Brain microvascular endothelial cell (primary cell): ENCODE measurements around the gene PSMD1.

Experiments used
- DNase-seq: peaks from one replicate; pipeline ENCODE4 v3.0.0-alpha.2; 2020
- H3K27ac ChIP-seq: fragments of 250-450 bp; sonication (Bioruptor Pico); 2 replicates; pipeline ENCODE4 v1.5.1; 2020; ENCODE audit warnings: mild to moderate bottlenecking, moderate library complexity
- H3K27me3 ChIP-seq: fragments of 250-450 bp; sonication (Bioruptor Pico); replicated peaks from 2 replicates; pipeline ENCODE4 v1.5.1; 2020; ENCODE audit warnings: mild to moderate bottlenecking
- H3K36me3 ChIP-seq: fragments of 250-450 bp; sonication (Bioruptor Pico); replicated peaks from 2 replicates; pipeline ENCODE4 v1.5.1; 2020; ENCODE audit warnings: mild to moderate bottlenecking
- H3K4me3 ChIP-seq: 2 replicates; pipeline ENCODE4 v1.5.1; 2011; ENCODE audit warnings: low read depth, mild to moderate bottlenecking, control low read depth, low read length, moderate library complexity
- in situ Hi-C: cut with HindIII; loops from 2 replicates; pipeline ENCODE4 v1.10.0; 2017; ENCODE audit warnings: low sequenced_read_pairs, low pct_ligation_motif_present
- TF ChIP-seq, protein P1 (sequence below): IDR thresholded peaks from 2 replicates; pipeline ENCODE4 v1.5.1; 2011; ENCODE audit warnings: low read depth, mild to moderate bottlenecking, moderate library complexity, low read length, control low read depth, inconsistent platforms; ENCODE audit errors: missing control alignments

The PSMD1 gene

GRCh38 chr2:231110551-231110950 lies 53.9 kb downstream of the PSMD1 start:
- in situ Hi-C loops, result no loop called here

GRCh38 chr2:231111987-231112386 lies 55.3 kb downstream of the PSMD1 start:
- no peak overlapping the region for H3K4me3 ChIP-seq
- H3K27me3 ChIP-seq, result no peaks in the 10 kb centered on the region
- TF ChIP-seq, protein P1, sequence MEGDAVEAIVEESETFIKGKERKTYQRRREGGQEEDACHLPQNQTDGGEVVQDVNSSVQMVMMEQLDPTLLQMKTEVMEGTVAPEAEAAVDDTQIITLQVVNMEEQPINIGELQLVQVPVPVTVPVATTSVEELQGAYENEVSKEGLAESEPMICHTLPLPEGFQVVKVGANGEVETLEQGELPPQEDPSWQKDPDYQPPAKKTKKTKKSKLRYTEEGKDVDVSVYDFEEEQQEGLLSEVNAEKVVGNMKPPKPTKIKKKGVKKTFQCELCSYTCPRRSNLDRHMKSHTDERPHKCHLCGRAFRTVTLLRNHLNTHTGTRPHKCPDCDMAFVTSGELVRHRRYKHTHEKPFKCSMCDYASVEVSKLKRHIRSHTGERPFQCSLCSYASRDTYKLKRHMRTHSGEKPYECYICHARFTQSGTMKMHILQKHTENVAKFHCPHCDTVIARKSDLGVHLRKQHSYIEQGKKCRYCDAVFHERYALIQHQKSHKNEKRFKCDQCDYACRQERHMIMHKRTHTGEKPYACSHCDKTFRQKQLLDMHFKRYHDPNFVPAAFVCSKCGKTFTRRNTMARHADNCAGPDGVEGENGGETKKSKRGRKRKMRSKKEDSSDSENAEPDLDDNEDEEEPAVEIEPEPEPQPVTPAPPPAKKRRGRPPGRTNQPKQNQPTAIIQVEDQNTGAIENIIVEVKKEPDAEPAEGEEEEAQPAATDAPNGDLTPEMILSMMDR, result no peak
- in situ Hi-C loops, result no loop called here
- peaks cover 9% of the 10 kb centered on the region for H3K36me3 ChIP-seq
- DNase-seq, result peak; percentile 37
- peak overlapping the region; percentile 24 for H3K27ac ChIP-seq

More at GRCh38 chr2:231110551-231110950, 53.9 kb downstream of the PSMD1 start:
- H3K27ac ChIP-seq, result no peak overlapping the region
- H3K36me3 ChIP-seq, result peaks cover 9% of the 10 kb centered on the region
- DNase-seq, result peak; percentile 42
- no peak overlapping the region for H3K4me3 ChIP-seq
- H3K27me3 ChIP-seq, result no peaks in the 10 kb centered on the region
- TF ChIP-seq, protein P1, result peak; percentile 23

DNA sequence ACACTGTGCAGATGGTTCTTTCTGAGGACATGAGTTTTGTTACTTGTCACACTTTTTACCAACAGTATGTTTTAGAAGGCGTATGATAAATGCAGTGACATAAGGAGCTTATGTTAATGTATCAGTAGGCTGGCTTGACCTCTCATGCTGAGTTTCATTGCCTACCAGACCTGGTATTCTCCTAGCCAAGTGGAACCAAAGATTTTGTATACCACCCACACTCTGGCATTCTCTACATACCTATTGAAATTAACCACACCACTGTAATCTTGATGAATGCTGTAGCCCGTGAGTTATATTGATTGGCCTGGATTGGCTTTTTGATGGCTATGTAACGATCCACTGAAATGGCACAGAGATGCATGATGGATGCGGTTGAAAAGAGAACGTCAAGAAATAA lies 56.8 kb downstream of the PSMD1 start:
- H3K4me3 ChIP-seq, result no peak overlapping the region
- in situ Hi-C loops, result no loop called here
- TF ChIP-seq, protein P1, result no peak

DNA sequence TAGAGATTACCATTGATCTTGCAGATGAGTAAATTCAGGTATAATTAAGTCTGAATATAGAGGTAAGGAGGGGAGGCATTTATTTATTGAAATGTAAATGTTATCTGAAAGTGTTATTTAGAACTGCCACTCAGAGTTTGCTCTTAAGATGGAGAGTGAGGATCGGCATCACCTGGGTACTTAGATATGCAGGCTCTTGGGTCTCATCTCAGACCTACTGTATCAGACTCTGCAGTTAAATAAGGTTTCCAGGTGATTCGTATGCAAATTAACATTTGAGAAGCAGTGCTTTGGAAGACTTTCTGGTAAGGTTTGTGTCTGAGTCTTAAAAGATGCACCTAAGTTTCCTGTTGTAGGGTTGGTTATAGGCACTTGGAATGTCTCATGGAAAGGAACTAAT lies 59.0 kb downstream of the PSMD1 start:
- DNase-seq, result no peak
- in situ Hi-C loops, result no loop called here
- Histone ChIP-seq H3K36me3 (no peaks in the 10 kb centered on the region), H3K4me3 (no peak overlapping the region), H3K27me3 (no peaks in the 10 kb centered on the region), H3K27ac (no peak overlapping the region)
- TF ChIP-seq, protein P1, result no peak

More for the DNA sequence above, 56.8 kb downstream of the PSMD1 start:
- no peak overlapping the region for H3K27ac ChIP-seq
- no peak for DNase-seq
- peaks cover 7% of the 10 kb centered on the region for H3K36me3 ChIP-seq
- H3K27me3 ChIP-seq, result no peaks in the 10 kb centered on the region

DNA sequence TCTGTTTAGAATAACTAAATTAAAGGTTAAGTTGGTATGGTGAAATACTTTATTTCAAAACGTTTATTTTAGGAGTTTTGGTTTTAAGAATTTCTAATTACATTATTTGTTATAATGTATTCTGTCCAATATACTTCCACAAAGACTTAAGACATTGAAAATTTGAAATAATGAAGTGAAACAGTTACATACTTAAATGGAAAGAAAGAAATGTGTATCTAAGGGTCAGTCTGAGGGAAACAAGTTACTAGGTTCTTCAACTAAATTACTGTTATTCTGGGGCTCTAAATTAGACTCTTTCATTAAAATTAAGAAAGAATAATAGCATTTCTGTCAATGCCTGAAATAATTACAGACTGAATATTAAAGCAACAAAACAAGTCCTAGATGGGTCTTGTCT lies 60.5 kb downstream of the PSMD1 start:
- in situ Hi-C loops, result no loop called here
- H3K36me3 ChIP-seq, result no peaks in the 10 kb centered on the region
- H3K4me3 ChIP-seq, result no peak overlapping the region
- H3K27me3 ChIP-seq, result no peaks in the 10 kb centered on the region
- H3K27ac ChIP-seq, result no peak overlapping the region
- TF ChIP-seq, protein P1, result no peak
- DNase-seq, result no peak

DNA sequence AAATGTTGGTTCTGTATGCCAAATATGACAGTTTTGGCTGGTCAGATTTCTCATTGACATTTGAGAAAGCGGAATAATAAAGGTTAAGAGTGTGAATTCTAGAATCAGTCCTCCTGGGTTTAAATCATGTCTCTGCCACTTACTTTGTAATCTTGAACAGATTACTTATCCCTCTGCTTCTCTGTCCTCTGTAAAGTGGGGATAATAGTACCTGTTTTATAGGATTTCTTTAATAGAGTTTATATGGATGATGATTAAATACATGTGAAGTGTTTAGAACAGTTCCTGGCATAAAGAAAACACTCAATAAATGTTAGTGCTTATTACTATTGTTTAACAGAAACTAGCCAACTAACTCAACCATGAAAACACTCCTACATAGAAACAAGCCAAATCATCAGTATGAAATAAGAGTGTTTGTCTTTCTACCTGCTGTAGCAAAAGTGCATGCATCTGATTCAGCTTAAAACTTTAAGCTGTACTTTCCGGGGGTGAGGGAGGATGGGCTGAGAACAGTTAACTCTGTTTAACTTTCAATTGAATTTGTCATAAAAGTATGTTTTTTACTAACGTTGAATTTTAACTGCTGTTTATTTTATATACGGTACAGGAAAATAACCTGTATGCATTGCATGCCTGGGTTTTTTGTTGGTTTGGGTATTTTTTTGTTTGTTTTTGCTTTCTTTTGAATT lies 61.4 kb downstream of the PSMD1 start:
- H3K36me3 ChIP-seq, result no peaks in the 10 kb centered on the region
- no peak overlapping the region for H3K27ac ChIP-seq
- no peak for DNase-seq
- no peak overlapping the region for H3K4me3 ChIP-seq
- TF ChIP-seq, protein P1, result no peak
- H3K27me3 ChIP-seq, result no peaks in the 10 kb centered on the region
- in situ Hi-C loops, result no loop called here
